Hematopoietic multipotent progenitor cell (in vitro differentiated cells): Measurements from ENCODE around the gene SDHC. TPM values are rescaled to one million over a fixed set of nuclear protein-coding genes. Genes with fewer than 3 reads are reported as not detected.

Experiments used
- DNase-seq, 3 donors: peaks; one replicate each; pipeline ENCODE4 v3.0.0-alpha.2; 2011 to 2015; ENCODE audit warnings: low read depth in 2 of 3, low spot score in 2 of 3
- total RNA-seq: library from RNA; depleted of rRNA; stranded (reverse); fragments of >200 nt; gene quantifications from one replicate; pipeline ENCODE4 v1.2.3, GENCODE V29; 2012

Gene SDHC
- 32.6 TPM for total RNA-seq

DNA sequence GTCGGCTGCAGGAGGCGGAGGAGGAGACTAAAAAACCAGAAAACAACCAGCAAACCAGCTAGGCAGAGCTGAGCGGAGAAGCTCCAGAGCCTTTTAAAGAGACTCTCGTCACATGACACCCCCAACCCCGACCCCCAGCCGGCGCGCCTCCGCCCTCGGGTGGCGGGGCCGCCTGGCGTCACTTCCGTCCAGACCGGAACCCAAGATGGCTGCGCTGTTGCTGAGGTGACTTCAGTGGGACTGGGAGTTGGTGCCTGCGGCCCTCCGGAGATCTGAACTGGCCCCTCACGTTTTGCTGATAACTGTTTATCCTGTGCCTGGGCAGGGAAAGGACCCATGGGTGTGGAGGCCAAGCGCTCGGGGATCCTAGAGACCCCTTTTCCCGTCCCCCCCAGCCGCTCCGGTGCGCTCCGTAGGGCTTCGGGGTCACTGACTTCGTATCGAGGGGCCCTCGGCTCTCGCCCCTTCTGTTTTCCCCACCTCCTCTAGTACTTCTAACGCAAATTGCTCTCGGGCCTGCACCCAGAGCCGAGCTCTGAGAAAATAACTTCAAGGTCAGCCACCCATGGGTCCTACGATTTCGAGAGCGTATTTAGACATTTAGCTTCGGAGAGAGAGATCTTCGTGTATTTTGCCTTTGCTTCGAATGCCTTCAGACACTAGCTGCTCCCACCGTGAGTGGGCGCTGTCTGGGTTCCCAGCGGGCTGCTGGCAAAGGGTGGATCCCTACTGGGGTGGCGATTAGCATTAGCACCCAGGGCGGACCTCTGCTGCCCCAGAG lies at the start of gene SDHC:
SDHC (plus strand) TSS at position 181 of the 781 bp plus-strand sequence; CDS start at position 206, 25 bp downstream.
- peak; percentile 81 to 94 (median 92) for DNase-seq

- DNase-seq: no peak
These were observed 48.9 kb upstream of the SDHC start for GRCh38 chr1:161265305-161265704.

- DNase-seq: no peak
These were observed 48.0 kb upstream of the SDHC start for GRCh38 chr1:161266202-161266601.

- no peak for DNase-seq
These were observed 47.3 kb upstream of the SDHC start for GRCh38 chr1:161266836-161267235.

DNA sequence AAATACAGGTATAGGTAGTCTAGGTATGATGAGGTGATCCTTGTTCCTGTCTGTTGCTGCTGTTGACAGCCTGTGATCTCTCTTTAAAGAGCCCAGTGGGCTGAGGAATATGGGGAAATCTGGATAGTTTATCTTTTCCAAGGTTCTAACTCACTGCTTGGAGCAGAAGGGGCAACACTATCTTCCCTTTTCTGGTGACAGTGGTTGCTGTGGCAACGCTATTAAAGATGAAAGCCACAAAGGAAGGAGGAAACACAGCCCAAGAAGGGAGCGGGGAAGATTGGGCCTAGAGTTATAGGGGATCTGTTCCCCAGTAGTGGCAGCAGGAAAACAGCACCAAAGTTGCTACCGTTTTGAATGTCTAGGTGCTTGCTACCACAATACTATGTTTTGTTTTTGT lies 46.9 kb upstream of the SDHC start:
- peak in 2 of 3 donors; percentile 38 to 63 for DNase-seq

DNA sequence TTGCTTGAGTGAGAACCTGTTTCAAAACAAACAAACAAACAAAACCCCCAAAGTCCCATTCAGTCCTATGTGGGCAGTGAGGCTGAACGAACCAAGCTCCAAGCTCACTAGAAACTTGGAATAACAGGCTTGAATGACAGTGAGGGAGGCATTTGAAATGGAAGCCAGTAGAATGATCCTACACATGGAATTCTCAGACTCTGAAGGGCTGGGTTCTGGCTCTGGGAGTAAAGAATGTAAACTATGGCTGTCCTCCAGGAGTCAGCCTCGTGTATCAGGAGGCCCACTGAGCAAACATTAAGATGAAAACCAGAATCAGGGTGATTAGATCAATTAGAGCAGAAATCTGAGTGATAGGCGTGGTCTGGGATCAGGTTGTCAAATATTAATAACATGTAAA lies 40.8 kb upstream of the SDHC start:
- DNase-seq: no peak

GRCh38 chr1:161274874-161275273 lies 39.3 kb upstream of the SDHC start:
- DNase-seq: no peak

DNA sequence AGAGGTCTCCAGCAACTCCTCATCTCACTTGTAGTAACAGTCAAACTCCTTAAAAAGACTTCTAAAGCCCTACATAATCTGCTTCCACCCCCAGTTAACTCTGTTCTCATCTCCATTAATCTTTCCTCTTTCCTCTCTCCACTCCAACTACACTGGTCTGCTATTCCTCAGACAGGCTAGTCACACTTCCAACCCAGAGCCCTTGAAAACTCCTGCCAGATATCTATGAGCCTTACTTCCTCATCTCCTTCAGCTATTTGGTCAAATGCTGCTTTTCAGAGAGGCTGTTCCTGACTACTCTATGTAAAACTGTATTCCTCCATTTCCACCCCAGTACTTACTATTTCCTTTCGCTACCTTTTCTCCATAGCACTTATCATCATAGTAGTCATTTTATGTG lies 31.2 kb upstream of the SDHC start:
- DNase-seq: no peak

DNA sequence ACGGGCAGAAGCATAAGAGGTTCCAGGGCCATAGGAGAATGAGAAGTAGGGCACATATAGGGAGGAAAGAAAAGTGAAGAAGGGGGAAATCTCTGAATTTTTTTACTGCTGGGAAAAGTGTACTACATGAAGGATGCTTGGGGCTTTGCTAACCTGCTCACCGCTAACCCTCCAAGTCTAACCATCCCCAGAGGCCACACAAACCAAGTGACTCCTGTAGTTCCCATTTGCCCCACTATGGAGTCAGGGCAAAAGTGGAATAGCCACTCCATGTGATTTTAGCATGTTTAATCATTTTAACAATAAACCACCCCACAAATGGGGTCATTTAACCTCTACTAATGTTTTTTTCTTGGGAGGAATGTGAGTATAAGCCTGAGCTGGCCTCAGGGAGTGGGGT lies 29.1 kb upstream of the SDHC start:
- DNase-seq: no peak

GRCh38 chr1:161285521-161285920 lies 28.7 kb upstream of the SDHC start:
- DNase-seq: no peak

- DNase-seq: peak in 1 of 3 donors; percentile 25
These were observed 26.6 kb upstream of the SDHC start for GRCh38 chr1:161287482-161288054.

- DNase-seq: no peak
These were observed 23.4 kb upstream of the SDHC start for GRCh38 chr1:161290779-161291178.

DNA sequence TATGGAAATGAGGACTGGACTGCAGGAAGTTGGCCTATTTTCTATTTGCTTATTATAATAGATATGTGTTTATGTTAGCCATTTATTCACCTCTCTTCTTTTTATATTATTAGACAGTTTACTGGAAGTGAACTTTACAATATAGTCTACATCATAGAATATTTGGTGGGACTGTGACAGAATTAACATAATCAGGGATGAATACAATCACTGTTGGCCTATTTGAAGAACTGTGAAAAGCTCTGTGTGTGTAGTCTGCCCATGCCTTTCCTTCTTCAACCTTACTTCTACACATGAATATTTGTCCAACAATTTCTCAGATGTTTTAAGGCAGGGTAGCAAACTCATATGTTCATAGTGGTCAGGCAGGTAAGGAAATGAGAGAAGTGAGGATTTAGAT lies 16.8 kb upstream of the SDHC start:
- DNase-seq: no peak

DNA sequence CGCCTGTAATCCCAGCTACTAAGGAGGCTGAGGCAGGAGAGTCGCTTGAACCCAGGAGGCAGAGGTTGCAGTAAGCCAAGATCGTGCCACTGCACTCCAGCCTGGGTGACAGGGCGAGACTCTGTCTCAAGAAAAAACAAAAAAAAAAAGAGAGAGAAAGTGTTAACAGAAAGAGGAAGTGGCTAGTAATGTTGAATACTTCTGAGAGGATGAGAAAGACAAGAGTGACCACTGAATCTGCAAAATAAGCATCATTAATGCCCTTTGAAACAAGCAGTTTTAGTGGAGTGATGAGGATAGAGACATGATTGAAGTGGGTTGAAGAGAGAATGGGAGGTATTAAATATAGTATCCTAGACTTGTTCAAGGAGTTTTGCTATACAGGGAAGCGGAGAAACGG lies 16.1 kb upstream of the SDHC start:
- DNase-seq: no peak

DNA sequence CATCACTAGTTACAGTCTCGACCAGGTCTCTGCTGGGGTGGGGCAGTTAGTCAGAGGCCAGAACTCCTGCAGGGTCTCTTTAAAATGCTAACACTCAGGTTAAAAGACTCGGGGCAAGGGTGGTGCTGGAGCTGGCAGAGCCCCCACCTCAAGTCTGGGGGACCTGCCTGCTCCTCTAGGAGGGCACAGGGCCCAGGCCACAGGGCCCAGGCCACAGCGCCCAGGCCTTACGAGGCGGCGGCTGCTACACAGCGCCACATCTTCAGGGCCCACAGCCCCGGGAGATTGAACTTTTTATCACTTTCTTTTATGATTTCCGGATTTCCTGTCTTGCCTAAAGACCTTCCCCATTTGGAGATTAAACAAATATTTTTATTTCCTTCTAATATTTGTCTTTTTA lies 14.8 kb upstream of the SDHC start:
- DNase-seq: no peak

GRCh38 chr1:161300478-161300877 lies 13.7 kb upstream of the SDHC start:
- no peak for DNase-seq

- no peak for DNase-seq
These were observed 9.0 kb upstream of the SDHC start for GRCh38 chr1:161304927-161305866.

- peak; percentile 73 to 96 (median 94) for DNase-seq
These were observed 8.2 kb upstream of the SDHC start for GRCh38 chr1:161305867-161306519.

- DNase-seq: no peak
These were observed 6.9 kb upstream of the SDHC start for GRCh38 chr1:161307230-161307768.

GRCh38 chr1:161307892-161308638 lies 6.1 kb upstream of the SDHC start:
- DNase-seq: no peak
